Measurements from ENCODE around the gene TMEM161B.

DNA sequence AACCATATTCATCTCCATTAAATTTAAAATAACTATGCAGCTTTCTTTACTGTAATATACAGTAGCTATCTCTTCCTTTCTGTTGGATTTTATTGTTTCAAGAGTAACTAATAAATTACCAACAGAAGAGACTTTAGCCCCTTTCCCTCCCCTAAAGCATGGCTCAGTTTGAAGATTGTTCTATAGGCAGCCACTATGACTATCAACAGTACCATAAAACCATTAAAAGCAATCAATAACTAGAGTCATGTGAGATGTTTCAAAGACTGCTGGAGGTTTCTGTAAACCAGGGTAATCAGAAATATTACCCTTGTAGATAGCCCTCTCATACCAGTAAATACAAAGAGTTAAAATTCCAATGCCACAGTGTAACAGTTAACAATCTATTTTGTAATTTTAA lies 73.0 kb downstream of the TMEM161B start:
- TF ChIP-seq POLR2A (IDR thresholded peaks at IDR 0.05; ENCODE audit: low read depth, low read length): no peak
- no peak for TF ChIP-seq POLR2AphosphoS5 (IDR thresholded peaks at IDR 0.05; ENCODE audit: low read depth, low read length)
- TF ChIP-seq TAF1 (IDR thresholded peaks at IDR 0.05; ENCODE audit: borderline replicate concordance, low read depth, low read length): no peak
